HG03565 (cell line): ENCODE measurements around the gene SLC8A1.

Experiments
- ATAC-seq: cut with Tn5 transposase; IDR thresholded peaks from one replicate; pipeline ENCODE4 v1.9.1; 2021; ENCODE audit warnings: mild to moderate bottlenecking, moderate library complexity; ENCODE audit not compliant: unreplicated experiment

The SLC8A1 gene

GRCh38 chr2:40394031-40394430 is 57.9 kb downstream of the SLC8A1 start:
- no peak for ATAC-seq

GRCh38 chr2:40388161-40388560 is 63.7 kb downstream of the SLC8A1 start:
- no peak for ATAC-seq

GRCh38 chr2:40386177-40386576 is 65.7 kb downstream of the SLC8A1 start:
- no peak for ATAC-seq

- no peak for ATAC-seq
Observed at GRCh38 chr2:40384714-40385113, 67.2 kb downstream of the SLC8A1 start.

- ATAC-seq: no peak
Observed at GRCh38 chr2:40384233-40384632, 67.7 kb downstream of the SLC8A1 start.

GRCh38 chr2:40380721-40381120 is 71.2 kb downstream of the SLC8A1 start:
- ATAC-seq: no peak

- no peak for ATAC-seq
Observed at GRCh38 chr2:40380041-40380440, 71.8 kb downstream of the SLC8A1 start.

GRCh38 chr2:40374543-40375240 is 77.2 kb downstream of the SLC8A1 start:
- ATAC-seq: no peak

GRCh38 chr2:40373111-40373510 is 78.8 kb downstream of the SLC8A1 start:
- no peak for ATAC-seq

- no peak for ATAC-seq
Observed at GRCh38 chr2:40372283-40372985, 79.5 kb downstream of the SLC8A1 start.

GRCh38 chr2:40371525-40372282 is 80.2 kb downstream of the SLC8A1 start:
- no peak for ATAC-seq

- no peak for ATAC-seq
Observed at GRCh38 chr2:40370007-40370395, 81.9 kb downstream of the SLC8A1 start.

- ATAC-seq: no peak
Observed at GRCh38 chr2:40369267-40370006, 82.5 kb downstream of the SLC8A1 start.

GRCh38 chr2:40367652-40368051 is 84.2 kb downstream of the SLC8A1 start:
- ATAC-seq: no peak

GRCh38 chr2:40367032-40367431 is 84.9 kb downstream of the SLC8A1 start:
- ATAC-seq: no peak

- no peak for ATAC-seq
Observed at GRCh38 chr2:40364151-40364874, 87.6 kb downstream of the SLC8A1 start.

- ATAC-seq: no peak
Observed at GRCh38 chr2:40363631-40364030, 88.3 kb downstream of the SLC8A1 start.

GRCh38 chr2:40363231-40363630 is 88.7 kb downstream of the SLC8A1 start:
- no peak for ATAC-seq

GRCh38 chr2:40361478-40361877 is 90.4 kb downstream of the SLC8A1 start:
- ATAC-seq: no peak

GRCh38 chr2:40360652-40361051 is 91.2 kb downstream of the SLC8A1 start:
- no peak for ATAC-seq

GRCh38 chr2:40359811-40360210 is 92.1 kb downstream of the SLC8A1 start:
- ATAC-seq: no peak
